KMS-11 (cell line): ENCODE results near the gene RING1.
"Not testable (repeated sequence)": the region's sequence is repeated elsewhere in the genome, so short reads cannot be mapped to it uniquely, and the experiment has no call there.

Experiments used
- H2AFZ ChIP-seq: fragments of 200-600 bp; sonication (generic); 2 replicates; pipeline ENCODE4 v1.6.1; 2016; ENCODE audit warnings: antibody characterized with exemption, mixed run types, low read depth
- H3K27ac ChIP-seq: fragments of 200-600 bp; sonication (generic); 2 replicates; pipeline ENCODE4 v1.6.1; 2016; ENCODE audit warnings: mild to moderate bottlenecking, mixed run types
- H3K27me3 ChIP-seq: fragments of 200-600 bp; sonication (generic); 2 replicates; pipeline ENCODE4 v1.6.1; 2017; ENCODE audit warnings: mild to moderate bottlenecking, low read depth, mixed run types, moderate library complexity; ENCODE audit not compliant: insufficient read depth
- H3K36me3 ChIP-seq: fragments of 200-600 bp; sonication (generic); 2 replicates; pipeline ENCODE4 v1.6.1; 2017; ENCODE audit warnings: mild to moderate bottlenecking, mixed run types; ENCODE audit not compliant: insufficient read depth
- H3K4me1 ChIP-seq: fragments of 200-600 bp; sonication (generic); 2 replicates; pipeline ENCODE4 v1.6.1; 2016; ENCODE audit warnings: mild to moderate bottlenecking, low read depth, mixed run types; ENCODE audit not compliant: poor library complexity, severe bottlenecking
- H3K4me2 ChIP-seq: fragments of 200-600 bp; sonication (generic); 2 replicates; pipeline ENCODE4 v1.7.0; 2016; ENCODE audit warnings: mild to moderate bottlenecking, mixed run types
- H3K4me3 ChIP-seq: fragments of 200-600 bp; sonication (generic); IDR thresholded peaks from 2 replicates; pipeline ENCODE4 v1.6.1; 2017; ENCODE audit warnings: low read depth, low read length, mixed read lengths; ENCODE audit not compliant: insufficient read depth
- H3K79me2 ChIP-seq: fragments of 200-600 bp; sonication (generic); 2 replicates; pipeline ENCODE4 v1.6.1; 2016; ENCODE audit warnings: low read depth, mixed run types; ENCODE audit not compliant: insufficient read depth
- H3K9ac ChIP-seq: fragments of 200-600 bp; sonication (generic); 2 replicates; pipeline ENCODE4 v1.6.1; 2016; ENCODE audit warnings: mild to moderate bottlenecking, mixed run types
- H4K20me1 ChIP-seq: fragments of 200-600 bp; sonication (generic); 2 replicates; pipeline ENCODE4 v1.6.1; 2016; ENCODE audit warnings: mild to moderate bottlenecking, mixed run types; ENCODE audit not compliant: insufficient read depth
- CTCF ChIP-seq: fragments of 200-600 bp; sonication (generic); conservative IDR thresholded peaks from 2 replicates; pipeline ENCODE4 v1.6.1; 2017; ENCODE audit warnings: low read depth, mild to moderate bottlenecking, antibody characterized with exemption, low read length, moderate library complexity, mixed read lengths

RING1 gene

GRCh38 chr6:33215271-33216116 lies 7.2 kb downstream of the RING1 start:
- Histone ChIP-seq H4K20me1 (no peaks in the 10 kb centered on the region), H2AFZ (no peak overlapping the region), H3K4me3 (no peak overlapping the region), H3K9ac (no peak overlapping the region), H3K27ac (no peak overlapping the region), H3K27me3 (no peaks in the 10 kb centered on the region), H3K4me2 (no peak overlapping the region), H3K36me3 (no peaks in the 10 kb centered on the region), H3K4me1 (no peaks in the 10 kb centered on the region), H3K79me2 (no peaks in the 10 kb centered on the region)
- no peak for TF ChIP-seq CTCF

GRCh38 chr6:33216117-33216649 lies 7.9 kb downstream of the RING1 start:
- Histone ChIP-seq H3K79me2 (no peaks in the 10 kb centered on the region), H3K36me3 (no peaks in the 10 kb centered on the region), H3K27me3 (no peaks in the 10 kb centered on the region), H3K9ac (no peak overlapping the region), H3K4me2 (no peak overlapping the region), H2AFZ (no peak overlapping the region), H3K27ac (no peak overlapping the region), H3K4me3 (no peak overlapping the region), H3K4me1 (no peaks in the 10 kb centered on the region), H4K20me1 (no peaks in the 10 kb centered on the region)
- no peak for TF ChIP-seq CTCF

GRCh38 chr6:33217246-33217645 lies 8.9 kb downstream of the RING1 start:
- Histone ChIP-seq H3K79me2 (no peaks in the 10 kb centered on the region), H3K4me2 (no peak overlapping the region), H3K27me3 (no peaks in the 10 kb centered on the region), H3K9ac (no peak overlapping the region), H3K4me3 (no peak overlapping the region), H3K36me3 (no peaks in the 10 kb centered on the region), H3K4me1 (no peaks in the 10 kb centered on the region), H3K27ac (no peak overlapping the region), H4K20me1 (no peaks in the 10 kb centered on the region), H2AFZ (no peak overlapping the region)
- TF ChIP-seq CTCF = no peak

- Histone ChIP-seq H4K20me1 (no peaks in the 10 kb centered on the region), H3K79me2 (no peaks in the 10 kb centered on the region), H3K9ac (no peak overlapping the region), H2AFZ (no peak overlapping the region), H3K27ac (no peak overlapping the region), H3K4me2 (no peak overlapping the region), H3K36me3 (no peaks in the 10 kb centered on the region), H3K4me1 (no peaks in the 10 kb centered on the region), H3K4me3 (no peak overlapping the region), H3K27me3 (no peaks in the 10 kb centered on the region)
- TF ChIP-seq CTCF = no peak
Measured at GRCh38 chr6:33217681-33218080, 9.4 kb downstream of the RING1 start.

GRCh38 chr6:33226503-33227120 lies 18.3 kb downstream of the RING1 start:
- not testable (repeated sequence) for H3K4me3 ChIP-seq, H3K36me3 ChIP-seq, H2AFZ ChIP-seq, H3K27ac ChIP-seq, H3K79me2 ChIP-seq, H4K20me1 ChIP-seq, H3K9ac ChIP-seq, H3K4me1 ChIP-seq, H3K4me2 ChIP-seq, H3K27me3 ChIP-seq
